HG03565 (cell line): Measurements from ENCODE around the gene ABCA2.

ENCODE experiments used
- ATAC-seq: cut with Tn5 transposase; IDR thresholded peaks from one replicate; pipeline ENCODE4 v1.9.1; 2021; ENCODE audit warnings: mild to moderate bottlenecking, moderate library complexity; ENCODE audit not compliant: unreplicated experiment

The ABCA2 gene

DNA sequence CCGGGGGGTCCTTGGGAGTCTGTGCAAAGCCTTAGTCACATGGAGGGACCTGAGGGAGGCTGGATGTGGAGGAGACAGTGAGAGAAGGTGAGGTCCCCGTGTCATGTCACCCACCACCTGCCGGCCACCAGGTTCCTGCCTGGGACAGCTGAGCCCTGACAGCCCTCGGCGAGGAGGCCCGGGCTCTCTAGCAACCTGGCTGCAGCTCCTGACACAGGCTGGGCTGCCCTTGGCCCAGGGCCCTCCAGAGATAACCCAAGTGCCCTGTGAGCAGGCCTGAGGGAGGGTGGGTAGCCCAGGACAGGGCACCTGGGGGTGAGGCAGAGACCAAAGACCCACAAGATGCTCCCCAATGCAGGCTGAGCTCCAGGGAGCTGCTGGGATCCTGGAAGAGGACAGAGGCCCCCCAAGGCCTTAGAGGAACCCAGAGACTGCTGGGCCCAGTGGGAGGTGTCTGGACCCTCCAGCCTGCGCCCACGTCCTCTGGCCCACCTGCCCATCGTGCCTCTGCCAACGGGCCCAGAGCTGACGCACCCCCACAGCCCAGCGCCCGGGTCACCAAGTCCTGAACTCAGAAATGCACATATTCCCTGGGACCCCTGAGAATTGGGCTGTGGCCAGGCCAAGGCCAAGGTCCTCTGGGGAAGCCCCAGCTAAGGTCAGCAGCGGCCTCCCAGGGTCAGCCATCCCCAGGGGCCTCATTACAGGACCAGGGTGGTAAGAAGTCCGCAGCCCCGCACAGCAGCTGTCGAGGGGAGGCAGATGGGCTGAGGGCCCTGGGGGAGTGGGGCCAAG lies 59.5 kb downstream of the ABCA2 start:
- no peak for ATAC-seq

DNA sequence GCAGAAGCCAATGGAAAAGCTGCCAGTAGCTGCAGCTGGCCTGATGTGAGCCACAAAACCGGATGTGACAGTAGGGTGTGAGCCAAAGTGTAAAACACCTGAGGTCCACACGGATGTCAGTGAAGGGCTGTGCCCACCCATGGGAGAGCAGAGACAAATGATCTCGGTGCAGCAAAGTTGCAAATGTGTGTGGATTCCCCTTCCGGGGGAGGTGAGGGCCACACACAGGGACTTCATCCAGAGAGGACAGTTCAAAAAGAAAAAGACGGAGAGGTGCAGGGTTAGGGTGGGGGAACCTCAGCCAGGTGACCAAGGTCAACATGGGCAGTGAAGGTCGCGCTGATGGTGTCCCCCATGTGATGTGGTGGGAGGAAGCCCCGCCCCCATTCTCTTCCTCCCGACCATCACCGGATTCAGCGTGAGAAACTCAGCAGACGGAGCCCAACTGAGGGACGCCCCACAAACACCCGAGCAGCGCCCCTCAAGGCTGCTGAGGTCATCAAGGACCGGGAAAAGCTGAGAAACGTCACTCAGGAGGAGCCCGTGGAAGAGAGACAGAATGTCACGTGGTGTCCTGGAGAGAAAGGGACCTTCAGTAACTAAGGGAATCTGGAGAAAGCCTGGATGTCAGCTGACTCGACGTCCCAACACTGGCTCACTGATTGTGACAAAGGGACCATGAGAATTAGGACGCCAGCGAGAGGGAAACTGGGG lies 62.1 kb downstream of the ABCA2 start:
- no peak for ATAC-seq

DNA sequence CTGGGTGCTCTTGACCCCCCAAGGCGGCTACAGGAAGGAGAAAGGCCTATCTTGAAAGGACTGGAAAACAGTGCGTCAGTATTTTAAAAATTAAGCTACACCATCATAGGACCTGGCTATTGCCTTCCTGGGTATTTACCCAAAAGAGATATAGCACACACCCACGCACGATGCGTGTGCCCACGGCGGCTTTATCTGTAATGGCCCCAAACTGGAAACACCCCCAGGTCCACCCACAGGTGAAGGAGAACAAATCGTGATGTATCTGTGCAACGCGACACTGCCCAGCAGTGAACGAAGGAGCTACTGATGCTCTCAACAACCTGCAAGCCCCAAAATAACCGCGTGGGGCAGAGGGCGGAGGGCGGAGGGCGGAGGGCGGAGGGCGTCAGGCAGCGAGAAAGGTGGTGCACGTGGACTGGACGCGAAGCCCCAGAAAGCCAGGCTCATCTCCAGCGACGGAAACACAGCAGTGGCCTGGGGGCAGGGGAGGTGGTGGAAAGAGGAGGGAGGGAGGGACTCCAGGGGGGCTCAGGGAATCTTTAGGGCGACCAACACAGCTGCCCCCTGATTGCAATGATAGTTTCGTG lies 63.1 kb downstream of the ABCA2 start:
- ATAC-seq, result no peak

- ATAC-seq, result no peak
These were observed 63.8 kb downstream of the ABCA2 start for GRCh38 chr9:136964171-136964689.

- ATAC-seq, result no peak
These were observed 64.3 kb downstream of the ABCA2 start for GRCh38 chr9:136963751-136964150.

- no peak for ATAC-seq
These were observed 64.7 kb downstream of the ABCA2 start for GRCh38 chr9:136963341-136963740.

DNA sequence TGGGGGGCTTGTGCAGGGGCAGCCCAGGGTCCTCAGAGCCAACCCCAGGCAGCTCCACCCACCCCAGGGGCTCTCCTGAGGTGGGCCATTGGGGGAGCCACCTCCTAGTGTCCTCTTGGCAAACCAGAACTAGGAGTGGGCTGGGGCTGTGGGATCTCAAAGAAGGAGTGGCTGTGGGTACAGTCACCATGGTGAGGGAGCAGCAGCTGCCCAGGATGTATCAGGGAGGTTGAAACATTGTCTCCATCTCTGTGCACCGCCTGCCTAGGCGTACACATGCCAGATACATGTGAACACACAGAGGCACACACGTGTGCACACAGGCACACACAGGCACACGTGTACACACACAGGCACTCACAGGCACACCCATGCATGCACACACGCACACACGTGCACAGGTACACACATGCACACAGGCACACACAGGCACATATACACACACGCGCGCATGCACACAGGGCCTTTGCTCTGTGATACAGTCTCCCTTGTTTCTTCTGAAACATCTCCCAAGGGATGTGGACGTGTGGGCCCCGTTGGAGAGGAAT lies 65.3 kb downstream of the ABCA2 start:
- no peak for ATAC-seq

DNA sequence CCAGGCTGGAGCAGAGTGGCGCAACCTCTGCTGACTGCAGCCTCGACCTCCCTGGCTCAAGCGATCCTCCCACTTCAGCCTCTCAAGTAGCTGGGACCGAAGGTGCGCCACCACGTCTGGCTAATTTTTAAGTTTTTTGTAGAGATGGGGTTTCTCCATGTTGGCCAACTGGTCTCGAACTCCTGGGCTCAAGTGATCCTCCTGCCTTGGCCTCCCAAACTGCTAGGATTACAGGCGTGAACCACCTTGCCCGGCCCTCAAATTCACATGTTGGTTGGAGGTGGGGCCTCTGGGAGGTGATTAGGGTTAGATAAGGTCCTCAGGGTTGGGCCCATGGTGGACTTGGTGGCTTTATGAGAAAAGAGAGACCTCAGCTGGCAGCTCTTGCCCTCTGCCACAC lies 65.9 kb downstream of the ABCA2 start:
- ATAC-seq, result no peak

GRCh38 chr9:136961279-136962065 lies 66.6 kb downstream of the ABCA2 start:
- no peak for ATAC-seq

- no peak for ATAC-seq
These were observed 67.1 kb downstream of the ABCA2 start for GRCh38 chr9:136960938-136961275.

GRCh38 chr9:136960212-136960937 lies 67.7 kb downstream of the ABCA2 start:
- no peak for ATAC-seq

- no peak for ATAC-seq
These were observed 68.9 kb downstream of the ABCA2 start for GRCh38 chr9:136958898-136959850.

DNA sequence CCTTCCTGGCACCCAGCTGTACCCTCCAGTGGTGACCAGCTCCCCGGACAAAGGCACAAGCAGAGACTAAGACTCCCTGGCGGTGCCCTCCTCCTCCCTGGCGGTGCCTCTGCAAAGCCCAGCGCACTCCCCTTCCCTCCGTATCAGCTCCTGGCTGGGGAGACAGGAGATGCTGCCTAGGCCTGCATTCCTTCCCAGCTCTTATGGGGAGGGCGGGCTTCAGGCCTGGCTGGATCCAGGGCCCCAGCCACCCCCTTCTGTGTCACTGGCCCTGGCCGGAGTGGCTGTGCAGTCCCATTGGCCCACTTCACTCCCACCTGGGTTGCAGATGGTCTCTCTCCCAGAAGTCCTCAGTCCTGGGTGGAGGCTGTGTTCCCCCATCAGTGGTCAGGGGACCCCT lies 69.6 kb downstream of the ABCA2 start:
- ATAC-seq, result no peak

DNA sequence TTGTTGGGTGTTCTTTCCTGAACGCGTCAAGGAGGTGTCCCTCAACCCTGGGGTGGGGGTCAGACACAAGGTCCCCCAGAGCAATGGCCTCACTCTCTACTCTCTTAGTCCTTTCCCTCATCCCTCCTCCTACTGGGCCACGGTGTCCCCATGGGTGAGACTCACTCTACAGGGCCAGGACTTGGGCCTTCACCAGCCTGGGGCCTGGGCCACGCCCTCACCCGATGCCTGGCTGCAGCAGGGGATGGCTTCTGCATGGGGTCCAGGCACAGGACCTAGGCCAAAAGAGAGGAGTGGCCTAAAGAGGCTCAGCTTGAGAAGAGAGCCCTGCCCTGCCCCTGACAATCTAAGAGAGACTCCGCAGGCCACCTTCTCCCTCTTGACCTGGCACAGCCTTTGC lies 70.1 kb downstream of the ABCA2 start:
- no peak for ATAC-seq

- ATAC-seq, result no peak
These were observed 70.6 kb downstream of the ABCA2 start for GRCh38 chr9:136957461-136957860.
